ENCODE data around the gene SNAPIN.

SNAPIN gene

DNA sequence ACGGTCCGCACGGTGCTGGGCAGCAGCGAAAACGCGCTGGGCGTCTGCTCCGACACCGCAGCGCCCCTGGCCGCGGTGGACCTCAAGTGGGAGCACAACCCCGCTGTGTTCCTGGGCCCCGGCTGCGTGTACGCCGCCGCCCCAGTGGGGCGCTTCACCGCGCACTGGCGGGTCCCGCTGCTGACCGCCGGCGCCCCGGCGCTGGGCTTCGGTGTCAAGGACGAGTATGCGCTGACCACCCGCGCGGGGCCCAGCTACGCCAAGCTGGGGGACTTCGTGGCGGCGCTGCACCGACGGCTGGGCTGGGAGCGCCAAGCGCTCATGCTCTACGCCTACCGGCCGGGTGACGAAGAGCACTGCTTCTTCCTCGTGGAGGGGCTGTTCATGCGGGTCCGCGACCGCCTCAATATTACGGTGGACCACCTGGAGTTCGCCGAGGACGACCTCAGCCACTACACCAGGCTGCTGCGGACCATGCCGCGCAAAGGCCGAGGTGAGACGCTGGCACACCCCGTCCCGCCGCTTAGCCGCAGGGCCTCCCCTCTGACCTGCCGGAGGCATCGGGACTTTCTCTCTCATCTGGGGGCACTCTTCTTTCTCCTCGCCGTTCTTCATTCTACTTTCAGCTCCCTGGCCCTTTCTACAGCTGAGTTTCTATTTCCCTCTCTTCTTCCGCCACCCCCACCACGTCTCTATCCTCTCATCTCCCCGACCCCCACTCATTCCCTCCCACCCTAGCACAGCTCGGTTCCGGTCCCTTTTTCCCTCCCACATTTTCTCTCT, 21.0 kb downstream of the SNAPIN start:
- no peak for DNase-seq

DNA sequence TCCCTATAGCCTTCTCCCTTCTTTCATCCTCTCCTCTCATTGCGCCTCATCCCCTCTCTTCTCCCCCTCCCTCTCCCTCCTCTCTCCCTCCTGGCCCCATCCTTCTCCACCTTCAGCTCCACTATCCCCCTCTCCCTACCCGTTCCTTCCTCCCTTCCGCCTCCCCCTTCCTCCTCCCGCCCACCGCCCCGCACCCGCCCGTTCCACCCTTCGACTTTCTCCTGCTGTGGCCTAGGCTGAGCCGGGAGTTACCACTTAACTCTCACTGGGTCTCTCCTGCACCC, 21.6 kb downstream of the SNAPIN start:
- DNase-seq = no peak

DNA sequence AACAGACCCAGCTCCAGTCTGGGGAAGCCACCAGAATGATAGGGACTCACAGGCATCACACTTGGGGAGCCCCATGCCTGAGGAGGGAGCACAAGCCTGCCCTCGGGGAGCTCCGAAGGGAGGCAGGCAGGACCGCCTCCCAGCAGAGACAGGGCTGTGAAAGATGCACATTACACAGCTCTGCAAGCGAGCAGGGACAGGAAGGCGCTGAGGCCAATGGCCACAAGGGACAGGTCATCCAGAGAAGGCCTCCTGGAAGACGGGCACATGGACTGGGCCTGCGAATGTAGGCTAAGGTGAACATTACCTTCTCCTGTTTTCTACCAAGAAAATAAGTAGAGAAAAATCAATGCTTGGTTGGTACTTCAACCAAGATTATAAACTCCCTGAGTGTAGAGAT, 24.2 kb downstream of the SNAPIN start:
- no peak for DNase-seq

DNA sequence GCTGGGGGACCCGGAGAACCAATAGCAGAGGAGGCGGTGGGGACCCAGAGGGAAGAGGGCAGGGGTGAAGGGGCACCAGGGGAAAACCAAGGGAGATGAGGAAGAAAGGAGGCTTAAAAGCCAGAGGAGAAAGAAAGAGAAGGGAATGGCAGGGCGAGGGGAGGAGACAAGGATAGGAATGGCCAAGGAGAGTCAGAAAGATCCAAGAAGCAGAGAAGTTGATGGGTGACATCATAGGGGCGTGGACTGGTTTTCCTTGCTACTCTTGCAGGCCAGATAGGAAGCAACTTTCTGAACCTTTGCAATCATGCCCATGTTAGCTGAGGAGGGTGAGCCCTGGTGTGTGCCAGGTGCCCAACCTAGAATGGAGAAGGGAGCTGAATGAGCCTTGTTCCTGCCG, 25.4 kb downstream of the SNAPIN start:
- DNase-seq = no peak

DNA sequence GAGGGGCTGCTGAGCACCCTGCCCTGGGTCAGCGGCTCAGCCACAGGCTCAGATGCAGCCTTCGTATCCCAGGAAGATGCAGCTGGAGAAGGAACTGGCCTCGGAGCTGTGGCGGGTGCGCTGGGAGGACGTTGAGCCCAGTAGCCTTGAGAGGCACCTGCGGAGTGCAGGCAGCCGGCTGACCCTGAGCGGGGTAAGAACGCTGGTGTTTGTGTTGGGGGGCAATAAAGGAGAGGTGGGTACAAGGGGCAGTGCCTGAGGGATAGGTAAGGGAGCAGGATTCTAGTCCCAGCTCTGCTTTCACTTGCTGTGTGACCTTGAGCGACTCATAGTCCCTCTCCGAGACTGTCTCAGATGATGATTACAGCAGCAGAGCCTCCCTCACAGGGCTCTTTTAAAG, 26.4 kb downstream of the SNAPIN start:
- no peak for DNase-seq

DNA sequence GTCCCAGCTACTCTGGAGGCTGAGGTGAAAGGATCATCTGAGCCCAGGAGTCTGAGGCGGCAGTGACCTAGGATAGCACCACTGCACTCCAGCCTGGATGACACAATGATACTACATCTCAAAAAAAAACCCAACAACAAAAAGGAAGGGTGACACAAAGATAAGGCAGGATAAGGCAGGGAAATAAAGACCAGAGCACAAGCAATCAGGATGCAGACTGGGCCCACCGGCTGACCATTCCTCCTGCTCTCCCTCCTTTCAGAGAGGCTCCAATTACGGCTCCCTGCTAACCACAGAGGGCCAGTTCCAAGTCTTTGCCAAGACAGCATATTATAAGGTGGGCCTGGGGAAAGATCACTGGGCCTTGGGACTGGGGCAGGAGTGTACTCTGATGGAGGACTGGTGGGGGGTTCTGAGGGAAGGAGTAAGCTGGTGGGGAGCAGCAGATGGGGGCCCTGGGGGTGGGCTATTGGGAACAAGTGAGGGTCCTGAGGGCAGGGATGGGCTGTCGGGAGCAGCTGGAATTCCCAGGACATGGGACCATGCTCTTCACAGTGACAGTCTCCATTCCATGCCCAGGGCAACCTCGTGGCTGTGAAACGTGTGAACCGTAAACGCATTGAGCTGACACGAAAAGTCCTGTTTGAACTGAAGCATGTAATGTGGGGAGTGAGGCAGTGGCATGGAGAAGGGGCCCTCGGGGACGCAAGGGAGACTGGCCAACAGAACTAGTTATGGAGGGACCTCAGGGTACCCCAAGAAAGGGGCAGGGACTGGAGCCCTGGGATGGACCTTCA, 27.2 kb downstream of the SNAPIN start:
- no peak for DNase-seq

DNA sequence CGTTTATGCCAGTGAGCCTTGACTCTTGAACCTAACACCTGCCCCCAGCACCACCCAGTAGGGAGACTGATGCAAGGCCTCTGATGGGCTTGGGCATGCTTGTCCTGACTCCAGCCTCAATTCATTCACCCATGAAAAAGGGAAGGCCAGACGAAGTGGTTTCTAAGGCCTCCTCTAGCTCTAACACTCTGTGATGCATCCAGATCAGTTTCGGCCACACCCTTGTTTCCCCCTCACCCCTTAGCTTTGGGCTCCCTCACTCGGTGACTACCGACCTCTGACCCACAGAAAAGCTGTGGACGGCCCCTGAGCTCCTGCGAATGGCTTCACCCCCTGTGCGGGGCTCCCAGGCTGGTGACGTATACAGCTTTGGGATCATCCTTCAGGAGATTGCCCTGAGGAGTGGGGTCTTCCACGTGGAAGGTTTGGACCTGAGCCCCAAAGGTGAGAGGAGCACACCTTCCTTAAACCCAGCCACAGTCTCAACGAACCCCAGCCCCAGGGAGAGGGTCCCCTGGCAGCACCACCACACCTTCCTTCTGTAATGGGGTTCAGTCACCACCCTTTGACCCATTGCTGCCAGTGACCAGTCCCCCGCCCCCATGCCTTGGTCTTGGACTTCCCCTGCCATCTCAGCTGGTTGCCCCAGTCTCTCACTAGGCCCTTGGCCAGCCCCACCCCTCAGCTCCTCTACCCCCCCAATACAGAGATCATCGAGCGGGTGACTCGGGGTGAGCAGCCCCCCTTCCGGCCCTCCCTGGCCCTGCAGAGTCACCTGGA, 29.0 kb downstream of the SNAPIN start:
- DNase-seq = no peak

DNA sequence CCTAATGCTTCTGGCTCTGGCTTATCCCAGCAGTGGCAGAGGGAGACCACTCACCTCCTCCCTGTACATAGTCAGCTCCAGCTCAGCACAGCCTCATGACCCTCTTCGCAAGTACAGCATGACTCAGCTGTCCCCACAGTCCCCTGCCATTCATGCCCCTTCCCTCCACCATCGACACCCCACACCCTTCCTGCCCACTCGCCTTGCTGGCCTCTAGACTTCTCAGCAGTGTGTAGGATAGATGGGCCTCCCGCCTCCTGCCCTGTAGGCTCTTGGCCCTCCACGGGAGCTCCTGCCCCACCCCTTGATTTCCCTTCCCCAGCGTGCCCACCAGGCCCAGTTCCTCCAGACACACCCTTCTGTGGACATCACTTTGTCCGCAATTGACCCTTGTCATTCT, 29.8 kb downstream of the SNAPIN start:
- no peak for DNase-seq

DNA sequence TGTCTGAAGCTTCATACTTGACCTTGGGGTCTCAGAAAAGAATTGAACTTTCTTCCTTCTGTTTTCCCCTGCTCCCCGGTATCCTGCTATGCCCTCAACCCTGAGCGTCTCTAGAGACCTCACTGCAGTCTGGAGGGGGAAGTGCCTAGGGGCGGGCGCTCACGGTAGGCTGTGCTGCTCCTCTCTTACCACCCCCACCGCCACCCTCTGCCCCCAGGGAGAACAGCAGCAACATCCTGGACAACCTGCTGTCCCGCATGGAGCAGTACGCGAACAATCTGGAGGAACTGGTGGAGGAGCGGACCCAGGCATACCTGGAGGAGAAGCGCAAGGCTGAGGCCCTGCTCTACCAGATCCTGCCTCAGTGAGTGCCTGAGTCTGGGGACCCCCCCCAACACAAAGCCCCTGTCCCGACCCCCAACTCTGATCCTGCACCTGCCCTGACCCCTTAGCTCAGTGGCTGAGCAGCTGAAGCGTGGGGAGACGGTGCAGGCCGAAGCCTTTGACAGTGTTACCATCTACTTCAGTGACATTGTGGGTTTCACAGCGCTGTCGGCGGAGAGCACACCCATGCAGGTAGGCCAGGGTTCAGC, 30.3 kb downstream of the SNAPIN start:
- DNase-seq = no peak

DNA sequence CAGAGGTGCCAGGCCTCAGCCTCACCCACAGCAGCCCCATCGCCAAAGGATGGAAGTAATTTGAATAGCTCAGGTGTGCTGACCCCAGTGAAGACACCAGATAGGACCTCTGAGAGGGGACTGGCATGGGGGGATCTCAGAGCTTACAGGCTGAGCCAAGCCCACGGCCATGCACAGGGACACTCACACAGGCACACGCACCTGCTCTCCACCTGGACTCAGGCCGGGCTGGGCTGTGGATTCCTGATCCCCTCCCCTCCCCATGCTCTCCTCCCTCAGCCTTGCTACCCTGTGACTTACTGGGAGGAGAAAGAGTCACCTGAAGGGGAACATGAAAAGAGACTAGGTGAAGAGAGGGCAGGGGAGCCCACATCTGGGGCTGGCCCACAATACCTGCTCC, 35.0 kb downstream of the SNAPIN start:
- DNase-seq = no peak

DNA sequence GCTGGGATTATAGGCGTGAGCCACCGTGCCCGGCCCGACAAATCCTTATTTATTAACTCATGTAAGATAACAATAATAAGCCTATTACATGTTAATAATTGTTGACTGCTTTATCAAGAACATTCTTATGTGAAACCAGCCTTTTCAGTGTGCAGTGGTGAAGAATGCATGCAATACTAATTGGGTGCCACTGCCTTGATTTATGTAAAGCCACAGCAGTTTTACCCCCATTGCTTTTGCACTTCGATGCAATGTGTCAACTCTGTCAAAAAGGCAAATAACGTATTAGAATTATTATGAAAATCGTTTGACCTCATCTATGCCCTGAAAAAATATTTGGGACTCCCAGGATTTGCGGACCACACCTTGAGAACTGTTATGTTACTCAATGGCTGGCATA, 38.2 kb downstream of the SNAPIN start:
- no peak for DNase-seq

DNA sequence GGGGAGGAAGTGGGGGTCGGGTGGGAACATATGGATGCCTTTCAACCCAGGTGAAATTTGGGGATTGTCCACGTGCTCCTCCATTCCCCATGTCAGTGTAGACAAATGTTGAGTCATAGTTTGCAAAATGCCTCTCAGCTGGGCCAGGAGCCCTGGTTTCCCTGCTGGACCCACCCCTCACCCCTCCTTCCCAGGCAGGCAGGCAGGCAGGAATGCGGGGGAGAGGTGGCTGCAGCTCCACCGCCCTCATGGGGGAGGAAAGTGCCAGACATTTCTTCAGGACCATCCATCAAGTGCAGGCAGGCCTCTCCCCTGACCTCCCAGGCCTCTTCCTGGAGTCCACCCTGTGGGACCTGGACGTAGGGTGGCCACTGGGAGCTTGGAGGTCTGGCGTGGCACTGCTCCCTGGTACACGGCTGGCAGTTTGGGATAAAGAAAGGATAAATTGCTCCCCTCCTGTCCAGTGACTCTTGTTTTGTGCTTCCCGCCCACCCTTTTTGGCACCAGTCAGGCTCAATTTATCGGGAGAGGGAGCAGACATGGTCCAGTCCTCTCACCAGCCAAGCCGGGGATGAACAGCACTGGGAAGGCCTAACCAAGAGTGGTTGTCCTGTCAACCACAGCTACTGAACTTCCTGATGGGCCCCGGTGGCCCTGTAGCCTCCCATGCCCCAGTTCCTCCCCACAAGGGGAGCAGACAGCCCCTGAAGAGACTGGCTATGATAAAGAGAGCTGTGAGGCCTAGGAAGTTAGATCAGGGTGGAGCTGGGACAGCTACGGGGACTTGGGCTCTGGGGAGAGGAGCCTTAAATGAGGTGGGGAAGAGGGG, 38.9 kb downstream of the SNAPIN start:
- no peak for DNase-seq

DNA sequence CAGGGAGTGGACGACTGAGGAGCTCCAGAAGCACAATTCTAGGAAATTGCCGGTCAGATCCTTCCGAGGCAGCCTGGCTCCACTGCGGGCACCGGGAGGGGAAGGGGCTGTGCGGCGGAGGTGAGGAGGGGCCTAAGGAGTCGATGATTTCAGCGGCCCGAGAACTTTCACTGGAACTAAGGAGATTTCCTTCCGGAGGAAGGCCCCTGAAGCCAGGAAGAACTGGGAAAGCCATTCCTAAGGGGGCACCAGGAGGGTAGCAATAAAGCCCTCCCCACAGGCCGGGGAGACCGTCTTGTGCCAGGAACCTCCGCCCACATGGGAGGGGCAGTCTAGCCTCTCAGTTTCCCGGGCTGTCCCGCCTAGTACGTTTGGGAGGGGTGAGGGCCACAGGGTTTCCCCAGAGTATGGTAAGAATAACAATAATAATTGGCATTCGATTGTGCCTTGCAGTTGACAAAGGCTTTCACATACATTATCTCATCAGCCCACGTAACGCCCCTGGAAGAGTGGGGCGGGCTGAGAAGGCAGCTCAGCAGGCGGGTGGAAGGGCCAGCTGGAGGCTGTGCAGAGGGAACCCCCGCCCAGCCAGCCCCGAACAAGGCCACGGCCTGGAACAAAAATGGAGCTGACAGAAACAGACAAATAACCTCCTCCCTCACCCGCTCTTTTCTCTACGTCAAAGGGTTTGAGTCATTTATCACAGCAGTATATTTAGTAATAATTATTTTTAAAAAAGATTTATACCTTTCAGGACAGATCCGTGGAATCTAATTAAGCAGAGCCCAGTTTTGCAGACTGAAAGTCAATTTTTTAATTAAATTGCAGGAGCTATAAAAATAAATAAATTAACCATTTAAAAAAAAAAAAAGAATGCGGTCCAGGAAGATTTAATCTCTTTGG, 39.8 kb downstream of the SNAPIN start:
- no peak for DNase-seq

DNA sequence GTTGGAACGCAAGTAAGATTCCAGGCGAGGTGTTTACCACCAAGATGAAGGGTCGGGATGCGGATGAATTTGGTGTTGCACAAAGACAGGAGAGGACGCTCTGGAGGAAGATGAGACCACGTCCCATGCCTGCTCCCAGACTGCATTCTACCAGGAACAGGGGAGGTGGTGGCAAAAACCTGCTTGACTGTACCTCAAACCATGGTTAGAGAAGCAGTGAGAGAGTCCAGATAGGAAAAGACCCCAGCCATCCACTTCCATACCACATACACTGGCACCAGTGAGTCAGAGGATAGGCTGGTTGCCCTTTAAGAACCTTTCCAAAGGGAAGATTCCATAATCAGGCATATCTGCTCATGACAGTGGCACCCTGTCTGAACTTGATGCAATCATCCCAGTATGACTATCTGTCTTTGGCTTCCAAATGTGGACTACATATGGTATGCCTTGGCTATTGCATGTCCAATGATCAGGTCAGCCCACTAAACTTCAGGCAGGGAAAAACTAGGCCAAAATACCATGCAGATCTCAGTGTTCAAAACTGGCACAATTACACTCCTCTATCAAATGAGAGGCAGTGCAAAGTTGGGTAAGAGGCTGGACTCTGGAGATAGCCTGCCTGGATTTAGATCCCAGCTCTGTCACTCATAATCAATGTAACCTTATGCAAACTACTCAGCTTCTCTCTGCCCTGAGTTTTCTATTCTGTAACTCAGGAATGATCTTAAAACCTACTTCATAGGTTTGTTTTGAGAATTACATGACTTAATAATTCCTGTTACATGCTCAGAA, 40.6 kb downstream of the SNAPIN start:
- no peak for DNase-seq

DNA sequence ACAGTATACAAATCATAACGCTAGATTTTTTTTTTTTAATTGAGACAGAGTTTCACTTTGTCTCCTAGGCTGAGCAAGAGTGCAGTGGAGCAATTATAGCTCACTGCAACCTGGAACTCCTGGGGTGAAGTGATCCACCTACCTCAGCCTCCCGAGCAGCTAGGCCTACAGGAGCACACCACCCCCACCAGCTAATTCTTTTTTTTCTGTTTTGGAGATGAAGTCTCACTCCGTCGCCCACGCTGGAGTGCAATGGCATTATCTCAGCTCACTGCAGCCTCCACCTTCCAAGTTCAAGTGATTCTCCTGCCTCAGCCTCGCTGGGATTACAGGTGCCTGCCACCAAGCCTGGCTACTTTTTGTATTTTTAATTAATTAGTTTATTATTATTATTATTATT, 41.3 kb downstream of the SNAPIN start:
- no peak for DNase-seq

DNA sequence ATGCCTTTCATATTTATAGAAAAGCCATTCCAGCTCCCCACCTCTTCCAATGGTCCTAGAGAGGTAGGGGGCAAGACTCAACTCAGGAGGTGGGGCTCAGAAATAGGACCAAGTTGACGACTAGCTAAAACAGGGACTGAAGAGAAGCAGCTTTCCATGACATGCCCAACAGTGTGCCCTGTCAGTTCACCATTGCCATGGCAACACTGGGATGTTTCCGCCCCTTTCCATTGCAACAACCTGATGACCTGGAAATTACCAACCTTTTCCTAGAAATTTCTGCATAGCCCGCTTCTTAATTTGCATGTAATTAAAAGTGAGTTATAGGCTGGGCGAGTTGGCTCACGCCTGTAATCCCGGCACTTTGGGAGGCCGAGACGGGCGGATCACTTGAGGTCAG, 47.0 kb downstream of the SNAPIN start:
- no peak for DNase-seq

DNA sequence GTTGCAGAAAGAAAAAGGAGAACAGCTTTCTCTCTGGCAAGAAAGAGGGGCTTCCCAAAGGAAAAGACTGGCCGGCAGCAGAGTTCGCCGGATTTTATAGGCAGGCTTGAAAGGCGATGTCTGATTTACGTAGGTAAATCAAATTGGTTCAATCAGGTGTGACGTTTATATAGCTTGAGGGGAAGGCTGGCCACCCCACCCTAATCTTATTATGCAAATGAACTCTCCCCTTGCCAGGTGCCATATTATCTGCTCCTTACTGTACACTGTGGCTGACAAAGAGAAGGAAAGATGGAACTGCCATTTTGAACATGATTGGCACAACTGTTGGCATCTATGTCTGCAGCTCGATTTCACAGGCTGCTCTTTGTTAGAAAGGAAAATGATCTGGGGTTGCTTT, 52.5 kb downstream of the SNAPIN start:
- no peak for DNase-seq

Measured in hippocampal formation (tissue), 2 donors.